Hepatocyte (in vitro differentiated cells): ENCODE results near the gene ZNF674.

Experiments used
- EZH2 ChIP-seq: fragments of 200-600 bp; sonication (generic); IDR thresholded peaks from 2 replicates; pipeline ENCODE4 v1.6.1; 2016; ENCODE audit warnings: antibody characterized with exemption, mild to moderate bottlenecking, borderline replicate concordance
- TF ChIP-seq, protein P1 (sequence below): fragments of 200-600 bp; sonication (generic); IDR thresholded peaks from 2 replicates; pipeline ENCODE4 v1.5.1; 2016; ENCODE audit warnings: antibody characterized with exemption, mild to moderate bottlenecking; ENCODE audit not compliant: poor library complexity

DNA sequence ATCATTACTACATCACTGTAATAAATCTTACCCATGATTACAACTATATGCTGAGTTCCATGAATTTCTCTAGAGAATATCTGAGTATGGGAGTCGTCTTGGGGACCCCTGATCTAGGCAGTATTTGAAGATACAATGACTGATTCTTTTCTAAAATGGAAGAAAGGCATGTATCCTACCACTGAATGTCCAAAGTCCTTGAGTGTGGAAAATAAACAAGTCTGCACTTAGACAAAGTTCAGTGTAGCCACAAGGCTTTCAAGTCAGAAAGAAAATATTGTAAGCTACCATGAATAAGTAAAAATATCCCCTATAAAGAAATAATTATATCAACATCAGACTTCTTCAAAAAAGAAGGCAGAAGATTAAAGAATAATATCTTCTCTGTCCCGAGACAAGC is 42.4 kb downstream of the ZNF674 start:
- TF ChIP-seq EZH2, result no peak
- TF ChIP-seq, protein P1, sequence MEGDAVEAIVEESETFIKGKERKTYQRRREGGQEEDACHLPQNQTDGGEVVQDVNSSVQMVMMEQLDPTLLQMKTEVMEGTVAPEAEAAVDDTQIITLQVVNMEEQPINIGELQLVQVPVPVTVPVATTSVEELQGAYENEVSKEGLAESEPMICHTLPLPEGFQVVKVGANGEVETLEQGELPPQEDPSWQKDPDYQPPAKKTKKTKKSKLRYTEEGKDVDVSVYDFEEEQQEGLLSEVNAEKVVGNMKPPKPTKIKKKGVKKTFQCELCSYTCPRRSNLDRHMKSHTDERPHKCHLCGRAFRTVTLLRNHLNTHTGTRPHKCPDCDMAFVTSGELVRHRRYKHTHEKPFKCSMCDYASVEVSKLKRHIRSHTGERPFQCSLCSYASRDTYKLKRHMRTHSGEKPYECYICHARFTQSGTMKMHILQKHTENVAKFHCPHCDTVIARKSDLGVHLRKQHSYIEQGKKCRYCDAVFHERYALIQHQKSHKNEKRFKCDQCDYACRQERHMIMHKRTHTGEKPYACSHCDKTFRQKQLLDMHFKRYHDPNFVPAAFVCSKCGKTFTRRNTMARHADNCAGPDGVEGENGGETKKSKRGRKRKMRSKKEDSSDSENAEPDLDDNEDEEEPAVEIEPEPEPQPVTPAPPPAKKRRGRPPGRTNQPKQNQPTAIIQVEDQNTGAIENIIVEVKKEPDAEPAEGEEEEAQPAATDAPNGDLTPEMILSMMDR, result no peak
